ENCODE results near the gene COX7A2L. TPM values are rescaled to one million over a fixed set of nuclear protein-coding genes. Genes with fewer than 3 reads are reported as not detected.
A peak's percentile ranks its signal among the peaks of the same experiment; 100 is the strongest.
"Not testable (repeated sequence)": the region's sequence is repeated elsewhere in the genome, so short reads cannot be mapped to it uniquely, and the experiment has no call there.

The COX7A2L gene
- total RNA-seq, 2 donors from 2014 or later = 140 to 157 TPM

DNA sequence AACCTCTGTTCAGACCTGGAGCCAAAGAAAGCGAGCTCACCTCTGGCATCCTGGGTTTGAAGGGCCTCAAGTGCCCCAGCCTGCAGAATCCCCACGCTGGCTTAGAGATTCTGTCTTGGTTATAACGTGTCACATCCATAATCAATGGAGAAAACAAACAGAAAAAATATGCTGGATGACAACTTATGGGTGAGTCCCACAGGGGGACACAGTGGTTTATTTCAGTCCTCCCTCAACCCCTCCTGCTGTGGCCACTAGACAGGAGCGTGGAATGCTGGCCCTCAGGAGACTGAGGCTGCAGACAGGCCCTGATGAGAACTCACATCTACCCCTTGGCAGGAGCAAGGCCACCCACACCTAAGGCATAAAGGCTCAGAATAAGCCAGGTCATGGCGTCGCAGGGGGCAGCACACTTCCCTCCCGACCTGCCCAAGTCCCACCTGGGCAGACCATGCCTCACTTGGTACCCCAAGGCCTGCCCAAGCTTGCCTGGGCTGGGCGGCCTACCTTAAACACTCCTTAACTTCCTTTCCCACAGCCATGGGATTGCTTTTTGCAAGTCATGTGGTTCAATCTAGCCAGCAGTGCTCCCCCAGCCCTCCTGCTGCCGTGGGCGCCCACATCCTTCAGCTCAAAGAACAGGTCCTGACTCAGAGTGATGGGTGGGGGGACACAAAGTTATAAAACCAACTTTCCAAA lies 19.9 kb downstream of the COX7A2L start:
- H3K9me3 Mint-ChIP-seq = peaks cover 0 to 6% of the 10 kb centered on the region in 2 donors
- H3K4me3 Mint-ChIP-seq = no peak overlapping the region
- peak overlapping the region; percentile 88 for H3K27ac Mint-ChIP-seq
- no peaks in the 10 kb centered on the region for H3K27me3 Mint-ChIP-seq (ENCODE audit: low read depth)
- peaks cover 11 to 41% of the 10 kb centered on the region in 2 donors for H3K36me3 Mint-ChIP-seq (ENCODE audit: insufficient read depth in 2 of 2)
- DNase-seq (no peak), ATAC-seq (replicated peaks in 1 of 2) (peak in 1 of 2 donors; percentile 11)
- peaks cover 27% of the 10 kb centered on the region for H3K4me1 Mint-ChIP-seq (ENCODE audit: low read depth)

GRCh38 chr2:42340045-42340937 lies 20.7 kb downstream of the COX7A2L start:
- Mint-ChIP-seq H3K27ac (peak overlapping the region; percentile 88), H3K27me3 (ENCODE audit: low read depth) (no peaks in the 10 kb centered on the region), H3K4me3 (no peak overlapping the region), H3K9me3 (peaks cover 0 to 6% of the 10 kb centered on the region in 2 donors), H3K36me3 (ENCODE audit: insufficient read depth in 2 of 2) (peaks cover 12 to 40% of the 10 kb centered on the region in 2 donors), H3K4me1 (ENCODE audit: low read depth) (peaks cover 27% of the 10 kb centered on the region)
- ATAC-seq (replicated peaks in 1 of 2) (no peak), DNase-seq (no peak)

GRCh38 chr2:42339191-42339912 lies 21.7 kb downstream of the COX7A2L start:
- no peak for ATAC-seq (replicated peaks in 1 of 2)
- DNase-seq = no peak
- H3K36me3 Mint-ChIP-seq (ENCODE audit: insufficient read depth in 2 of 2) = peaks cover 12 to 39% of the 10 kb centered on the region in 2 donors
- H3K4me3 Mint-ChIP-seq = no peak overlapping the region
- H3K27ac Mint-ChIP-seq = no peak overlapping the region
- peaks cover 27% of the 10 kb centered on the region for H3K4me1 Mint-ChIP-seq (ENCODE audit: low read depth)
- H3K9me3 Mint-ChIP-seq = peaks cover 0 to 6% of the 10 kb centered on the region in 2 donors
- H3K27me3 Mint-ChIP-seq (ENCODE audit: low read depth) = no peaks in the 10 kb centered on the region

- ATAC-seq (replicated peaks in 1 of 2) = no peak
- Mint-ChIP-seq H3K4me1 (ENCODE audit: low read depth) (peaks cover 26% of the 10 kb centered on the region), H3K27ac (no peak overlapping the region), H3K27me3 (ENCODE audit: low read depth) (no peaks in the 10 kb centered on the region), H3K9me3 (peaks cover 0 to 6% of the 10 kb centered on the region in 2 donors), H3K4me3 (no peak overlapping the region), H3K36me3 (ENCODE audit: insufficient read depth in 2 of 2) (peaks cover 12 to 41% of the 10 kb centered on the region in 2 donors)
- DNase-seq = no peak
These were observed 22.3 kb downstream of the COX7A2L start for GRCh38 chr2:42338567-42339190.

DNA sequence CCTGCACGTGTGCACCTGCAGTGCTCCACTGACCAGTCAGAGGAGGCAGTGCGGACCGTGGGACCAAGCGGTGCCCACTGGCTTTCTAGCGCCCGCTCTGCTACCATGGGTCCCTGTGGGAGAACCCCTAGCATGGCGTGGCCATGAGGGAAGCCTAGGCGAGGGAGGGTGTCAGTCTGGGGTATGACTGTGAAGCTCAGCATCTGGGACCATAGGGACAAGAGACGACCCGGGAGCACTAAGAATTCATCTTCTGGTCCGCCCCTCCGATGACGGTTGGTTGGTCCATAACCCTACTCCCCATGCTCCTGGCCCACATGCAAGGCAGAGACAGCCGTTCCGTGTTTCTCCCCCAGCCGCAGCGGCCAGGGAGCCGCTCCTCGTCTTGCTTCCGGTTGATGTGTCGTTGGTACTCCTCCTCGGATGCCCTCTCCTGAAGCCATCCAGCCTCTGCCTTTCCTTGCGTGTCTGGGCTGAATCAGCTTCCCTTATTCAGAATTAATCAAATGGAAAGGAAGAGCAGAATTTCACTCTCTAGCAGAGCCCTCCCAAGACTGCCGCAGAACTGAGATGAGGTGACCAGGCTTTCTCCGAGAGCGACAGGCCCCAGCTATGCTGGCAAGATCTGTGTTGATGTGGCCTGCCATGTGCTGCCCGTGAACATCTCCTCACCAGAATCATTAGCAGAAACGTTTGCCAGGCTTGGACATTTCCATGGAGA lies 23.0 kb downstream of the COX7A2L start:
- Mint-ChIP-seq H3K9me3 (peaks cover 0 to 6% of the 10 kb centered on the region in 2 donors), H3K4me3 (no peak overlapping the region), H3K27ac (no peak overlapping the region), H3K36me3 (ENCODE audit: insufficient read depth in 2 of 2) (peaks cover 16 to 47% of the 10 kb centered on the region in 2 donors), H3K4me1 (ENCODE audit: low read depth) (peaks cover 19% of the 10 kb centered on the region), H3K27me3 (ENCODE audit: low read depth) (no peaks in the 10 kb centered on the region)
- ATAC-seq (replicated peaks in 1 of 2) (no peak), DNase-seq (no peak)

DNA sequence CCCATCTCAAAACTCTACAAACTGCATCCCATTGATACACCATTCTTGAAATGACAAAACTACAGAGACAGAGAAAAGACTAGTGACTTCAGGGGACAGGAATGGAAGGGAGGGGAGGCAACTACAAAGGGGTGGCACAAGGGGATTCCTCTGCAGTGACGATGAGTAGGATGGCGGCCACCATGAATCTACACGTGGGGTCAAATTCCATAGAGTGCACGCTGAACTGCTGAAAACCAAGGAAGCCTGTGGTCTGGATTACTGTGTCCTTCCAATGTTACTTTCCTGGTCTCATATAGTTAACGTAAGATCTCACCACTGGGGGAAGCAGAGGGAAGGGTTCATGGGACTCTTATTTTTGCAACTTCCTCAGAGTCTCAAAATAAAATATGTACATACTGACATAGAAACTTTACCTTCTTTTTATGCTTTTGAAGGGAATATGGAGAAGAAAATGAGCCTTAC lies 23.6 kb downstream of the COX7A2L start:
- Mint-ChIP-seq H3K9me3 (peaks cover 0 to 6% of the 10 kb centered on the region in 2 donors), H3K4me1 (ENCODE audit: low read depth) (peaks cover 13% of the 10 kb centered on the region), H3K27ac (no peak overlapping the region), H3K27me3 (ENCODE audit: low read depth) (no peaks in the 10 kb centered on the region), H3K36me3 (ENCODE audit: insufficient read depth in 2 of 2) (peaks cover 19 to 50% of the 10 kb centered on the region in 2 donors), H3K4me3 (no peak overlapping the region)
- no peak for DNase-seq
- no peak for ATAC-seq (replicated peaks in 1 of 2)

GRCh38 chr2:42336361-42336965 lies 24.6 kb downstream of the COX7A2L start:
- peaks cover 4% of the 10 kb centered on the region for H3K4me1 Mint-ChIP-seq (ENCODE audit: low read depth)
- no peak overlapping the region for H3K4me3 Mint-ChIP-seq
- DNase-seq = no peak
- no peaks in the 10 kb centered on the region for H3K27me3 Mint-ChIP-seq (ENCODE audit: low read depth)
- peaks cover 0 to 6% of the 10 kb centered on the region in 2 donors for H3K9me3 Mint-ChIP-seq
- no peak overlapping the region for H3K27ac Mint-ChIP-seq
- no peak for ATAC-seq (replicated peaks in 1 of 2)
- H3K36me3 Mint-ChIP-seq (ENCODE audit: insufficient read depth in 2 of 2) = peaks cover 21 to 54% of the 10 kb centered on the region in 2 donors

- peaks cover 20 to 49% of the 10 kb centered on the region in 2 donors for H3K36me3 Mint-ChIP-seq (ENCODE audit: insufficient read depth in 2 of 2)
- no peak overlapping the region for H3K4me3 Mint-ChIP-seq
- H3K27ac Mint-ChIP-seq = no peak overlapping the region
- no peaks in the 10 kb centered on the region for H3K4me1 Mint-ChIP-seq (ENCODE audit: low read depth)
- H3K27me3 Mint-ChIP-seq (ENCODE audit: low read depth) = no peaks in the 10 kb centered on the region
- peaks cover 0 to 6% of the 10 kb centered on the region in 2 donors for H3K9me3 Mint-ChIP-seq
- no peak for DNase-seq
- ATAC-seq (replicated peaks in 1 of 2) = no peak
These were observed 25.4 kb downstream of the COX7A2L start for GRCh38 chr2:42335514-42336104.

DNA sequence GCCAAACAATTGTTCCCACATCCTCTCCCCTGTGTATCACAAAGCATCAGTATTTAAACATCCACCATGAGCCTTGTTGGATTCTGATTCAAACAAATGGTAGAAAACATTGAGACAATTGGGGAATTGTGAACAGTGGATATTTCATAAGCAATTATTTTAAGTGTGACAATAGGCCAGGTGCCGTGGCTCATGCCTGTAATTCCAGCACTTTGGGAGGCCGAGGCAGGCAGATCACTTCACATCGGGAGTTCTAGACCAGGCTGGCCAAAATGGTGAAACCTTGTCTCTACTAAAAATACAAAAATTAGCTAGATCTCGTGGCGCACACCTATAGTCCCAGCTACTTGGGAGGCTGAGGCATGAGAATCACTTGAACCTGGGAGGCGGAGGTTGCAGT lies 26.2 kb downstream of the COX7A2L start:
- DNase-seq; H3K4me3 Mint-ChIP-seq; H3K27me3 Mint-ChIP-seq (ENCODE audit: low read depth); H3K9me3 Mint-ChIP-seq; ATAC-seq (replicated peaks in 1 of 2); H3K4me1 Mint-ChIP-seq (ENCODE audit: low read depth); H3K27ac Mint-ChIP-seq: not testable (repeated sequence)
- peaks cover 18 to 44% of the 10 kb centered on the region in 2 donors for H3K36me3 Mint-ChIP-seq (ENCODE audit: insufficient read depth in 2 of 2)

DNA sequence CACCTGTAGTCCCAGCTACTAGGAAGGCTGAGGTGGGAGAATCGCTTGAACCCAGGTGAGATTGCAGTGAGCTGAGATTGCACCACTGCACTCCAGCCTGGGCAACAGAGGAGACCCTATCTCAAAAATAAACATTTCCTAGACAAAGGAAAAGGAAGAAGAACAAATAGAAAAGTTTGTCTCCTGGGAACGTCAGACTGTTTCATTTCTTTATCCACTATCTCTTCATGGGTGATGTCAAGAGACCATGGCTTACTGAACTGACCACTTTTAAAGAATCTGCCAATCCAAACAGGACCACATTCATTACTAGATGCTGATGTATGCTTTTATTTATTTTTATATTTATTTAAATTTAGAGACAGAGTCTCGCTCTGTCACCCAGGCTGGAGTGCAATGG lies 26.8 kb downstream of the COX7A2L start:
- Mint-ChIP-seq H3K27me3 (ENCODE audit: low read depth) (no peaks in the 10 kb centered on the region), H3K4me1 (ENCODE audit: low read depth) (peaks cover 6% of the 10 kb centered on the region), H3K4me3 (no peak overlapping the region), H3K27ac (peak overlapping the region; percentile 92), H3K36me3 (ENCODE audit: insufficient read depth in 2 of 2) (peaks cover 16 to 44% of the 10 kb centered on the region in 2 donors), H3K9me3 (peaks cover 0 to 4% of the 10 kb centered on the region in 2 donors)
- ATAC-seq (replicated peaks in 1 of 2) (no peak), DNase-seq (no peak)

- peaks cover 6% of the 10 kb centered on the region for H3K4me1 Mint-ChIP-seq (ENCODE audit: low read depth)
These were observed 27.4 kb downstream of the COX7A2L start for GRCh38 chr2:42333579-42333978.

More at GRCh38 chr2:42333579-42333978, 27.4 kb downstream of the COX7A2L start:
- Mint-ChIP-seq H3K36me3 (ENCODE audit: insufficient read depth in 2 of 2) (peaks cover 16 to 43% of the 10 kb centered on the region in 2 donors), H3K27me3 (ENCODE audit: low read depth) (no peaks in the 10 kb centered on the region), H3K27ac (peak overlapping the region; percentile 92), H3K4me3 (no peak overlapping the region), H3K9me3 (peaks cover 0 to 4% of the 10 kb centered on the region in 2 donors)
- DNase-seq (no peak), ATAC-seq (replicated peaks in 1 of 2) (no peak)

All from activated T-cell treated with anti-CD3 and anti-CD28 coated beads, Interleukin-2, amount 50 U/mL, for 72 hours (primary cell).